Superior temporal gyrus (tissue), 1 donor: ENCODE measurements around the gene KCNJ12.
"Not testable (repeated sequence)": the region's sequence is repeated elsewhere in the genome, so short reads cannot be mapped to it uniquely, and the experiment has no call there.

Experiments used
- DNase-seq: peaks from one replicate; pipeline ENCODE4 v3.0.0-alpha.2; 2016; ENCODE audit errors: extremely low spot score

Gene KCNJ12

GRCh38 chr17:21420503-21421090 lies 44.4 kb downstream of the KCNJ12 start:
- DNase-seq: not testable (repeated sequence)

DNA sequence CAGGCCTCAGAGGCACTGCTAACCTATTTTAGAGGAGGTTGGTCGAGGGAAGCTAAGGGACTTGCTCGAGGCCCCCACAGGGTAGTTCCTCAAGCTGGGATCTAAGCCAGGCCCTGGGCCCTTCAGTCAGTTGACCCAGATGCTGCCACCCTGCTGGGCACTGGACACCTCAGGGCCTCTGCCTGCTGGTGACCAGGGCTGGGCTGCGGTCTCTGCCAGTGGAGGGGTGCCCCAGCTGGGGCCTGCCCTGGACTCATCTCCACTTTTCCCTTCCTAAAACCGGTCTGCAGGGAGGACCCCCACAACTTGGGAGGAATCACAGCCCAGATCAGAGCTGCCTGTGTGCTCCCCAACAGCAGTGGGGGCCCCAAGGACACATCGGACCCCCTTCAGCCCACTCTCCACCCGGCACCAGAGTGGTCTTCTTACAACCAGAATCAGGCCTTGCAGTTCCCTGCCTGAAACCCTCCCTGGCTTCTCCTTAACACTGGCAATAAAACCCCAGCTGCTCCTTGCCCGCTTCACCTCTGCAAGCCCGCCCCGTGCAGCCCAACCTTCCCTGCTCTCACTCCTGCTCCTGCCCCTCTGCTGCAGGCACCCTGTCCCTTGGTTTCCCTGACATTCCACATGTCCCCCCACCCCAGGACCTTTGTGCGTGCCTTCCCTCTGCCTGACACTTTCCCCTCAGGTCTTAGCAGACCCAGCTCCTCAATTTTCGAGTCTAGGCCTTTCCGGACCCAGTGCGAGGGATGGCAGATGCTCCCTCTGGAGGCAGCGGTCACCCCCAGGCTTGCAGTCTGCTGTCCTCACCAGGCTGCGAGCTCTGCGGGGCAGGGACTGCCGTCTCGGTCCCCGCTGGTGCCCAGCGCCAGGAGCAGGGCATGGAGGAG lies 45.5 kb downstream of the KCNJ12 start:
- DNase-seq: not testable (repeated sequence)

DNA sequence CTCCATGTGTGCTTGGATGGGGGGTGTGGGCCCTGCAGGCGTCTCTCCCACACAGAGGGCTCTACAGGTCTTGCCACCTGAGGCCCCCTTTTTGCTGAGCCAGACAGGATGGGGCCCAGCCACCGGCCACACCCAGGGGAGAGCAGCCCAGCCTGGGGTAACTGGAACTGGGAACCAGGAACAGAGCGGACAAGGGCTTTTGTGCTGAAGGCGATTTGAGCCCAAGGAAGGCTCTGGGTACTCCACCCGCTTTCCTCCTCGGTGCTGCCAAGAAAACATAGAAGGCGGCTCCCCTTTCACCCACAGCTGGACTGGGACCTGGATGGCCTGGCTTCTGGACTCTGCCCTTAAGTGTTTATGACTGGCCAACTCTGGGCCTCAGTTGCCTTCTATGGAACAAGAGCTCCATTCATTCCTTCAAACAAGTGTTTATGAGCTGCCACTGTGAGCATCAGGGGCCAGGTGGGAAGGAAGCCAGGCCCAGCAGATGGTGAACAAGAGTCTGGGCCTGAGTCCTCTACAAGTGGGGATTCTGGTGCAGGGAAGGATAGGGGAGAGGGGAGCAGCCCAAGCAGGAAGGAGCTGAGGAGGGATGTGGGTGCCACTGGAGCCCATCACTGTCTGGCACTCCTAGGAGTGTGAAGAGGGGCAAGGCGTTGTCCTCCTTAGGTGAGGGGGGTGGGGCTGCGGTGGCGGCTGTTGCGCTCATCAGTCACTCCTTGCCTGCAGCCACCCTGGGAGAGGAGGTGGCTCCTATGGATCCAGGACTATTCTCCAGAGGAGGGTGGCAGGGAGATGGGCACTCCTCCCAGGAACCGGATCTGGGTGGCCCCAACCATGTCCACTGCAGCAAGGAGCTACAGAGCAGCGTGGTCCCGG lies 46.4 kb downstream of the KCNJ12 start:
- DNase-seq: not testable (repeated sequence)

DNA sequence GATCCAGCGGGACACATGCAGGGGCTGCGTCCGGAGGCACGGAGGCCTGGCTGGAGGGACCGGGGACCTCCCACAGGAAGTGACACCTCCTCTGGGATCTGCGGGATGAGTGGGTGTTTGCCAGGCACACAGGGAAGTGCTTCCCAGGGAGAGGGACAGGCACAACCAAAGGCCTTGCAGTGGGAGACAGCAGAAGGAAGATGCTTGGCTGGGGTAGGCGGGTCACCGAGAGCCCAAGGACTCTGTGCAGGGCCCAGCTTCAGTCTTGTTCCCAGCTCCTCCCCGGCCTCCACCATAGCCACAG lies 47.0 kb downstream of the KCNJ12 start:
- DNase-seq: not testable (repeated sequence)

DNA sequence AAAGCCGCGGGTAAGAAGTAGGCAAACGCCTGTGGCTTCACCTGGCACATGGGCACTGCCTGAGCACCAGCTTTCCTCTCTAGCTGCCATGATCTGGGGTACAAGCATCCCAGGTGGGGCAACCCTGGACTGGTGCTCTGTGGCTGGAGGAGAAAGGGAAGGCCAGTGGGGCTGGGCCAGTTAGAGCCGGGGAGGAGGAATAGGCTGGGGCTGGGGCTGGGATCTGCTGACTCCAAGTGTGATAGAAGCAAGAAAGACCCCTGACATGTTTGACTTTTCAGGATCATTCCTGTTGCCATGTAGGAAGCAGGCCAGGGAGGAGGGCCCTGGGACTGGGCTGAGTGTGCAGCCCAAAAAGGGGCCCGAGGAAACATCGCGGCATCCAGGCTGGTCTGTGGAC lies 48.5 kb downstream of the KCNJ12 start:
- DNase-seq: not testable (repeated sequence)

DNA sequence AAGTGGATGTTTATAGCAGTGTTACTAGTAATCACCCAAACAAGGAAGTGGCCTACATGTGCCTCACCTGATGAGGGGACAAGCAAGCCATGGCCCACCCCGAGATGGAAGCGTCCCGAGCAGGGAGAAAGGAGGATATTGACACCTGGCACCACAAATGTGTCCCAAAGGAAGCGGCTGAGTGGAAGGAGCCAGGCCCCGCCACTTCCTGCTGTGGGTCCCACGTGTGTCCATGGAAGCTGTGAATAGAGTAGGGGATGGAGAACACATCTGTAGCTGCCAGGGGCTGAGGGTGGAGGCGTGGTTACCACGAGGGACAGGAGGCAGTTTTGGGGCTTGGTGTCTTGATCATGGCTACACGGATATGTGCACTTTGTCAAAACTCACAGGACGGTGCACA lies 49.2 kb downstream of the KCNJ12 start:
- DNase-seq: no peak

DNA sequence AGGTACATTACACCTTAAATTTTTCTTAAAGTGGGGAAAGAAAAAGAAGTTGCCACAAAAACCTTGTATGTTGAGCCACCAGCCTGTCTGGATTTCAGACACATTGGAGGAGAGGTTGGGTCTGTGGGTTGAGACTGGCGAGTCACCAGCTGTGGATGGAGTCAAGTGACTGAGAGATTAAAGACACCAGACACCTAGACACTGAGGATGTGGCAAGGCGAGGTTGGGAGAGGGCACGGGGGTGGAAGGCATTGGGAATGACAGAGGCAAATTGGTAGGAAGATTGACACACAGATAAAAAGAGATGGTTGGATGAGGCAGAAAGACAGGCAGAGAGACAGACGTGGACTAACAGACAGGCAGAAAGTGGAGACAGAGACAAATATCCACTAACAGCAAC lies 49.6 kb downstream of the KCNJ12 start:
- no peak for DNase-seq

GRCh38 chr17:21426246-21426645 lies 50.1 kb downstream of the KCNJ12 start:
- not testable (repeated sequence) for DNase-seq

GRCh38 chr17:21426876-21427275 lies 50.7 kb downstream of the KCNJ12 start:
- DNase-seq: not testable (repeated sequence)

GRCh38 chr17:21427727-21428126 lies 51.6 kb downstream of the KCNJ12 start:
- not testable (repeated sequence) for DNase-seq

DNA sequence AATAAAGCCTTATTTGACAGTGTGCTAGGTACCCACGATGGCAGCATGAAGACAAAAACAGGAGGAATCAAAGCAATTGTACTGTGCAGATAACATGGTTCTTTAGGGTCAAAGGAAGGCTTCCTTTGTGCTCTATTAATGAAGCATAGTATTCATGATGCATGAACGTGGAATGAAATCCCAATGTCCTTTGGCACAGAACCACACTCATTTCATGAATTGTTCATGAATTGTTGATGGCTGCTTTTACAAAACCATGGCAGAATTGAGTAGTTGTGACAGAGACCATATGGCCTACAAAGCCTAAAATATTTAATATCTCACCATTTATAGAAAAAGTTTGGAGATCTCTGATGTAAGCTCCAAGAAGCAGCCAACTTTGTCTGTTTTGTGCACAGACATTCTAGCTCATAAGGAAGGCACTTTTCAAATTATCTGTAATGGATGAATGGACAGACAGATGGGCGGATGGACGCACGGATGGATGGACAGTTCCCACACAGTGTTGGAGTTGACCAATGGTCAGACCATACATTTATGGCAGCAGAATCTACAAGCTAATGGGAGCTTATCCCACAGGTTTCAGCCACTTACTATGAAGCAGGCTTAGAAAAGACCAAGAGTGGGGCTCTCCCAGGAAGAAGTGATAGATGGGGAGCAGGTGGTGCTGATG lies 52.7 kb downstream of the KCNJ12 start:
- not testable (repeated sequence) for DNase-seq

- not testable (repeated sequence) for DNase-seq
Measured at GRCh38 chr17:21429921-21430628, 53.9 kb downstream of the KCNJ12 start.

GRCh38 chr17:21433971-21434370 lies 57.8 kb downstream of the KCNJ12 start:
- not testable (repeated sequence) for DNase-seq

DNA sequence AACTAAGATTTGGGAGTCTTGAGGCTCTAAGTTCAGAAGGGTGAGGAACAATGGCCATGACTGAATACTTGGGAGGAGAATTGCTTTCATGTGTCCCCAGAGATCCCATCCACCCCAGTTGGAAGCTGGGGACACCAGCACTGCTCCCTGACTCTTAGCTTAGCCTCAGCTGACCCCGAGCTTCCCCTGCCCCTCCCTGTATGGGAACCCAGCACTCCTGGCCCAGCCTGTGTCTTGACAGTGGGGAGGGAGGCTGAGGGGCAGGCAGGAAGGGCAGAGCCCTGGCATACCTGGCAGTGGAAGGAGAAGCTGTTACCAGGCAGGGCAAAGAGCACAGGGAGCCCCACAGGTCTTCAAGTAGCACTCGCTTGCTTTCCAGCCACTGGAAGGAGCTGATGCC lies 58.8 kb downstream of the KCNJ12 start:
- DNase-seq: not testable (repeated sequence)

DNA sequence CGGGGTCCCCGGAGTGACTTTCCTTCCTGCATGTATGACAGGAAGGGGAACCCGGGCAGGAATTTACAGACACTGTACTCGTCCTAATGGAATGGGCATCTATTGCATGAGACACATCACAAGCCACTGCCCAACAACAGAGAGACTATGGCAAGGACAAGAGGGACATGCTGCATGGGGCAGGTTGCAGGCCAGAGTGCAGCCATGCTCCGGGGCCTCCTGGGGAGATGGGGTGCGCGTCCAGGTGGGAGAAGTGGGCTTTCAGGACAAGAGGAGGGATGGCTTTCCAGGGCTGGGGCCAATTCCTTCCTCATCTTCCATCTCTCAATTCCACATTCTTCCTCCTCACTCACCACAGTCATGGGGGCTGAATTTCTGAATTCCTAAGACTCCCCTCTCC lies 60.3 kb downstream of the KCNJ12 start:
- DNase-seq: not testable (repeated sequence)

- DNase-seq: not testable (repeated sequence)
Measured at GRCh38 chr17:21436883-21437836, 61.0 kb downstream of the KCNJ12 start.

GRCh38 chr17:21438316-21439014 lies 62.3 kb downstream of the KCNJ12 start:
- DNase-seq: not testable (repeated sequence)

- DNase-seq: not testable (repeated sequence)
Measured at GRCh38 chr17:21439015-21439336, 62.8 kb downstream of the KCNJ12 start.

GRCh38 chr17:21445091-21445650 lies 69.0 kb downstream of the KCNJ12 start:
- no peak for DNase-seq
